Non-pigmented ciliary epithelial cell (primary cell): ENCODE data around the gene HIP1R.

Source experiments
- DNase-seq: peaks from one replicate; pipeline ENCODE4 v3.0.0-alpha.2; 2010; ENCODE audit warnings: low read depth

Gene HIP1R

DNA sequence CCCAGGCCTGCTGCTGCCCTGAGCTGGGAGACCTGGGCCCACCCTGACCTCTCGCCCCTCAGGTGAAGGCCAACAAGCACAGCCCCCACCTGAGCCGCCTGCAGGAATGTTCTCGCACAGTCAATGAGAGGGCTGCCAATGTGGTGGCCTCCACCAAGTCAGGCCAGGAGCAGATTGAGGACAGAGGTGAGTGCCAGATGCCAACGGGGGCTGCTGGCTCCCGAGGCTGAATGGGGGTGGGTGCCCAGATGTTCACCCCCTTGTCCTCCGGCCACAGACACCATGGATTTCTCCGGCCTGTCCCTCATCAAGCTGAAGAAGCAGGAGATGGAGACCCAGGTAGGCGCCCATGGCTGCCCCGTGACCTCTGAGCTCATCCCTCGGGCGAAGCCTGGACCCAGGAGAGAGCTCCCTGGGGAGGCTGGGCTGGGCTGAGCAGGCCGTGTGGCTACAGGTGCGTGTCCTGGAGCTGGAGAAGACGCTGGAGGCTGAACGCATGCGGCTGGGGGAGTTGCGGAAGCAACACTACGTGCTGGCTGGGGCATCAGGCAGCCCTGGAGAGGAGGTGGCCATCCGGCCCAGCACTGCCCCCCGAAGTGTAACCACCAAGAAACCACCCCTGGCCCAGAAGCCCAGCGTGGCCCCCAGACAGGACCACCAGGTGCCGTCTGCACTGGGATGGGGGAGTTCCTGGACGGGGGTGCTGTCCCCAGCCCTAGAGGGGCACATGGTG, 25.8 kb downstream of the HIP1R start:
- no peak for DNase-seq

DNA sequence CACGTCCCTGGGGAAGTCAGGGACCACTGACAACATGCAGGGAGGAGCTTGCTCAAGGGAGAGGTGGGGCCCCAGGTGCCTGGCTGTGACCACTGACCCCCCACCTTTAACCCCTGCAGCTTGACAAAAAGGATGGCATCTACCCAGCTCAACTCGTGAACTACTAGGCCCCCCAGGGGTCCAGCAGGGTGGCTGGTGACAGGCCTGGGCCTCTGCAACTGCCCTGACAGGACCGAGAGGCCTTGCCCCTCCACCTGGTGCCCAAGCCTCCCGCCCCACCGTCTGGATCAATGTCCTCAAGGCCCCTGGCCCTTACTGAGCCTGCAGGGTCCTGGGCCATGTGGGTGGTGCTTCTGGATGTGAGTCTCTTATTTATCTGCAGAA, 26.3 kb downstream of the HIP1R start:
- no peak for DNase-seq

DNA sequence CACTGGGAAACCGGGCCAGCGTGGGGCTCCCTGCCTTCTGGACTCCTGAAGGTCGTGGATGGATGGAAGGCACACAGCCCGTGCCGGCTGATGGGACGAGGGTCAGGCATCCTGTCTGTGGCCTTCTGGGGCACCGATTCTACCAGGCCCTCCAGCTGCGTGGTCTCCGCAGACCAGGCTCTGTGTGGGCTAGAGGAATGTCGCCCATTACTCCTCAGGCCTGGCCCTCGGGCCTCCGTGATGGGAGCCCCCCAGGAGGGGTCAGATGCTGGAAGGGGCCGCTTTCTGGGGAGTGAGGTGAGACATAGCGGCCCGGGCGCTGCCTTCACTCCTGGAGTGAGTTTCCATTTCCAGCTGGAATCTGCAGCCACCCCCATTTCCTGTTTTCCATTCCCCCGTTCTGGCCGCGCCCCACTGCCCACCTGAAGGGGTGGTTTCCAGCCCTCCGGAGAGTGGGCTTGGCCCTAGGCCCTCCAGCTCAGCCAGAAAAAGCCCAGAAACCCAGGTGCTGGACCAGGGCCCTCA, 26.9 kb downstream of the HIP1R start:
- no peak for DNase-seq

DNA sequence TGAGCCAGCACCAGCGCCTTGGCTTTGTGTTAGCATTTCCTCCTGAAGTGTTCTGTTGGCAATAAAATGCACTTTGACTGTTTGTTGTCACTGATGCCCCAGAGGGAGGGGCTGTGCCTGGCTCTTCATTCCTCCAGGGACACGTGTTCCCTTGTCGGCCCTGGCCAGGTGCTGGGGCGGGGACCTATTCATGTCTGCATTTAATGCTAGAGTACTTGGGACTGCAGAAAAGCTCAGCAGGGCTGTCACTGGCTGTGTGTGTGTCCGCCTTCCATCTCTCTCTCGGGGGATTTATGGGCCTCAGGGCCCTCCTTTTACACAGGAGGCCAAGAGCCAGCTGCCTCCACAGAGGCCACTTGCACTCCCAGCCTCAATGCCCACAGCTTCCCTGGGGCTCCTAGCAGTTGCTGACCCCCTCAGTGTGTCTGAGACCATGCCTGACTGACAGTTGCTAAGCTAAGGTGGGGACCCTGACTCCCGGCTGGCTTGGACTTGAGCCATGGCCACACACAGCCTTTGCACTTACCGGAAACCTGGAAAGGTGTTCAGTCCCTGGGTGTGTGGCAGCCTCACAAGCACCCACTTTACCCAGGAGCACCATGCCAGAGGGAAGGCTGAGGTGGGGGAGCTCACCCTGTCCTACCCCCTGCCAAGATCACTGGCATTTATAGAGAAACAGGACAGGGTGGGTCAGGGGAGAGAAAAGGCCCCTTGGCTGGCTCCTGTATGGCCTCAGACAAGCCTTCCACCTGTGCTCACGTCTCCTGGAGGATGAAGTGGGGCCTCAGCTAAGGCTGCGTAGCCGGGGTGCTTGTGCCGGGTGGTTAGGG, 27.8 kb downstream of the HIP1R start:
- DNase-seq: no peak

DNA sequence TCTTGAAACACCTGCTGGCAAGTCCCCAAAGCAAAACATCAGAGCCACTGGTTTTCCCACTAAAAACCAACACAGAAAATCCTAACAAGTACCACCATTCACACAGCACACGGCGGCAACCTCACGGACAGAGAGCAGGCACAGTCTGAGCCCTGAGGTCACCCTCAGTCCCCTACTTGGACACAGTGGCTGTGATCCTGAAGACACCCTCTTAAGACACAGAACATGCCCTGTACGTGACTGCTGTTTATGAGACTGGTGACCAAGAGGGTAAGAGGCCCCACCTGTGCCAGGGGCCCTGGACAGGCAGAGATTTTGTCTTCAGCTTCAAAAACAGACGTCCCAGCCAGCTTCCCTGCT, 29.6 kb downstream of the HIP1R start:
- DNase-seq: no peak

DNA sequence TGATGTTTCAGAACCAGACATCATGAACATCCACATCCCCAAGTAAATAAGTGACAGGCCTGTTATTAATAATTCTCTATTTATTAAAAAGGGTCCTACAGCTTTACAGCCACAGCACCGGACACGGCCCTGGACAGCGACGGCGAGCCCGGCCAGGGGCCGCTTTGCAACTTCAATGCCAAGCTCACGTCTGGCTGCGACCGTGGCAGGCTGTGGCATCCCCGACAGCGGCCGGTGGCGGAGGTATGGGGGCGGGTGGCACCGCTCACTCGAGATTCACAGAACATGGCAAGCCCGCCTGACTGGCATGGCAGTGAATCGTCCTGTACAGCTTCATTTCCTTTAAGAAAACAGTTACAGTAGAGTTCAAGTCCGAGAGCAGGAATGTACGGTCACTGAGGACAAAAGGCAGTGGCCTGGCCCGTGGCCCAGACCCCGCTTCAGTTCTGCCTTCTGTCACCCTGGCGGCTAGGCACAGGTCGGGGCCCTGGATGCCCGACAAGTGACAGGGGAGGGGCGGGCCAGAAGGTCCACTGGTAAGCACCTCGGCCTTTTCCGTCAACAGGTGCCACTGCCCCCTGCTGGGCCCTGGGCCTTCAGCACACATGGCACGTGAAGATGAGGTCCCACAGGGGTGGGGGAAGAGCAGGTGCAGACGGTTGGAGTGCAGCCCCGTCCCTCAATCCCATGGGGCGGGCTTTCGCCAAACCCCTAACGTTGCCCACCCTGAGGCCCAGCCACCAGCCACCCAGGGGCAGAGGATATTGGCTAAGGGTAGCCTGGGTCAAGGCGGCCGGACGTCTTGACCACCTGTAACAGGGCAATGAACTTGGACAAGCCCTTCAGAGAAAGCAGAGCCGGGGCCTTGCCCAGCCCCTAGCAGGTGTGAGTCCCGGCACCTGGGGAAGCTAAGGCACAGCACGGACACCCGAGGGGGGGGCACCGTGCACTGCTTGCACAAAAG, 30.3 kb downstream of the HIP1R start:
- DNase-seq: no peak

DNA sequence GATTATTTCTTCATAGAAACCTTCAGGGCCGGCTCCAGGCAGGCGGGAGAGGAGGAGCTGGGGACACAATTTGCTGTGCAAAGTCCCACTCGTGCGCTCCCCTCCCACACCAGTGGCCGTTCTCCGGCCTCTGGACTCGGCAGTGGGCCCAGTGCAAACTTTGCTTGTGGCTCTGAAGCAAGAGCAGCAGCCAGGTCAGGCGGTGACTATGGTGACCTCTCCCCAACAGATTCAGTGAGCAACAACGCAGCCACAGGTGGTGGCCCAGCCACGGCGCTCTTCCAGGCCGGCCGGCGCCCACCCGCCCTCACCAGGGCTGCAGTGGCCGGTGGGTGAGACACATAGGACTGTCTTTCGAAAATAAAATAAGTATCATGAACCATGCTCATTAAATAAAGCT, 31.1 kb downstream of the HIP1R start:
- no peak for DNase-seq

DNA sequence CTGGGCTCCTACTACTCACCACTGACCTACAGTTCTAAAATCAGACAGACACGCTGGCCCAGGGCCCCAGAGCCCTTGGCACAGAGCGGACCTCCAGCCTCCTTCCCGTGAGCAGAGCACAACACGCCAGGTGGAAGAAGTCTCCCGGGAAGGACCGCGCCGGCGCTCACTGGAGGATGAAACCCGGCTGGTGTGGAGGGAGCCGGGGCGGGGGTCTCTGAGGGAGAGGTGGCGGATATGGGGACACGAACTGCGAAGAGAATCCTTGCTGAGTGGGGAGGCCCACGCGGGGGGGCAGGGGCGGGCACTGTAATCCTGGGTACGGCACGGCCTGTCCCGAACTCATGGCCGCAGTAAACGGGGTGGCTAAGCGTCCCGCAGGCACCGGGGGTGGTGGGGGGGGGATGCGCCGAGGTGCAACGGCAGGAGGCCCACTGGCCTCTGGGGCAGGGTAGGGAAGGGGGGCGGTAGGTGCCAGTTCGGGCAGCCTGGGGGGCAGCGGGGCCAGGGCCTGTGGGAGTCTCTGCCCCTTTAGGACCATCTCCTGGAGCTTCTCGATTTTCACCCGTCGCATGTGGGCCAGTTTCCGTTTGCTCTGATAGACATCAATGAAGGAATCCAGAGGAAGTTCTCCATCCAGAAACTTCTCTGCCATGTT, 31.8 kb downstream of the HIP1R start:
- no peak for DNase-seq

DNA sequence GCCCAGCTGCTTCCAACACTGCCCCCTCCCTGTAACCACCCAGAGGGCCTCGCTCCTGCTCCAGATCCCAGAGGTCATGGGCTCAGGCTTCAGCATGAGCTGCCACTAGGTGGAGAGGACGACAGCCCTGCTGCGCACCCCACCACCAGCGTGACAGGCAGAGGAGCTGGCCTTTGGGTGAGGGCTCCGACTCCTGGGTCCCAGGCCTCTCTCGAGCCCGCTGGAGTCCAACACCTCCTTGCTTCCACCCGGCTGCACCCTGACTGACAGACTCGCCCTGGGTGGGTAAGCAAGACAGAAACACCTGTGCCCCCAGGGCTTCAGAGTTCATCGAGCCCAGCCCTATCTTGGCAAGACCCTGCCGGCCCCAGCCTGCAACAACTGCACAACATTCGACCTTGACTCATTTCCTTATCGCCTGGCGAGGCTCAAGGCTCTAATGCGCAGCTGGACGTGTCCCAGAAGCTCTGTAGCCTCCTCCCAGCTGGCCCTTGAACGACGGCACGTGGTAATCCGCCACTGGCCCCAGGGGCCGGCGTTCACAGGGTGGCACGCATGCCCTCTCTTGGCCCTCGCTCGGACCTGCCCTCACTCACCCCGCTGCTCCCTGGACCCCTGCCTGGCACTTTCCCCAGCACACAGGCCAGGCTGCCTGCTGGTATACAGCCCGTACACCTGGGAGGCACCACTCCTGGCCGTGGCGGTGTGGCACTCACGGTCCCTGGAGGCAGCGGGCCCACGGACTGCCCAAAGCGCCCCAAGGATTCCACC, 32.6 kb downstream of the HIP1R start:
- no peak for DNase-seq

DNA sequence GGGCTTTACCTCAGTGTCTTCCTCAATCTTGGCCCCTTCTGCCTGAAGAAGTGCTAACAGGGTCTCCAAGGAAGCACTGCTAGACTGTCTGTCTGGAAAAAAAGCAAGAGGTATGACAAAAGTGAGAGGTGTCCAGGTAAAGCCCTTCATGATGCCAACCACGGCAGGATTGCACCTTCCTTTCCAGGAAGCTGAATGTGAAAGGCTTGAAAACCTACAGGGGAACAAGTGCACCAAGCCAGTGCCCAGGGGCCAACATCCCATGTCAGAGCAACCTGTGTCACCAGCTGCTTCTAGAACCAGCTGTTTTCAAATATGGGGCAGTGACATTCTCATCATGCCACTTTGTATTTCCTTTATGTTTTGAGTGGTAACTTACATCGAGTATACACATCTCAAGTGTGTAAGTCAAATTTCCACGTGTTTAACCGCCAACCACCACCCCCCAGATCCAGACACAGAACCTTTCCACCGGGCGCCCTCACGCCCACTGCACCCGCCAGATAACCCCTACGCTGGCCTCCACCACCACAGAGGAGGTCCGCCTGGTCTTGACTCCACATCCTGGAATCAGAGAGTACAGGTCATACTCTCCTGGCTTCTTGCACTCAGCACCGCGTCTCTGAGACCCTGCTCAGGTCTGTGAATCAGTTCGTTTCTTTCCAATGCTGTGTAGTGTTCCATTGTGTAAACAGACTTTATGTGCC, 33.4 kb downstream of the HIP1R start:
- no peak for DNase-seq

DNA sequence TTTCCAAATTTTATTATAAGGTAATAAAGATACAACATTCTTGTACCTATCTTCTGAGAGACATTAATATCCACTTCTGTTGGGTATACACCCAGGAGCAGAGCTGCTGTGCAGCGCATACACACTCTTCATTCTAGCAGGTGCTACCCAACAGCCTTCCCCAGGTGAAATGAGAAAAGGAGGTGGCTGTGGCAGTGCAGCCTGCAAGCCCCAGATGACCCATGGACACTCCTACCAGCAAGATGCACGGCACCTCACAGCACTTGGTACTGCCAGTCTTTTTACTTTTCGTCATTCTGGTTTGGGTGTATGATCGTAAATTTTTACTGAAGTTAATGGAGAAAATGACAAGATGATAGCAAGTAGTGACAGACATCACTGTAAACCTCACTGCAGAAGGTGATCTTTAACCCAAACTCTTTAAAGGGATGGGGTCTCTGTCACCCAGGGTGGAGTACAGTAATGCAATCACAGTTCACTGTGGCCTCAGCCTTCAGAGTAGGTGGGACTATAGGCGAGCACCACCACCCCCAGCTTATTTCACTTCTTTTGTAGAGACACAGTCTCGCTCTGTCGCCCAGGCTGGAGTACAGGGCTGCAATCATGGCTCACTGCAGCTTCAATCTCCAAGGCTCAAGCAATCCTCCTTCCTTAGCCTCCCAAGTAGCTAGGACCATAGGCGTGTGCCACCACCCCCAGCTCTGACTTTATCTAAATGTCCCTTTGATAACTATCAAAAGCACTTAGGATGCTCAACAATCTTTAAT, 34.1 kb downstream of the HIP1R start:
- DNase-seq: no peak

DNA sequence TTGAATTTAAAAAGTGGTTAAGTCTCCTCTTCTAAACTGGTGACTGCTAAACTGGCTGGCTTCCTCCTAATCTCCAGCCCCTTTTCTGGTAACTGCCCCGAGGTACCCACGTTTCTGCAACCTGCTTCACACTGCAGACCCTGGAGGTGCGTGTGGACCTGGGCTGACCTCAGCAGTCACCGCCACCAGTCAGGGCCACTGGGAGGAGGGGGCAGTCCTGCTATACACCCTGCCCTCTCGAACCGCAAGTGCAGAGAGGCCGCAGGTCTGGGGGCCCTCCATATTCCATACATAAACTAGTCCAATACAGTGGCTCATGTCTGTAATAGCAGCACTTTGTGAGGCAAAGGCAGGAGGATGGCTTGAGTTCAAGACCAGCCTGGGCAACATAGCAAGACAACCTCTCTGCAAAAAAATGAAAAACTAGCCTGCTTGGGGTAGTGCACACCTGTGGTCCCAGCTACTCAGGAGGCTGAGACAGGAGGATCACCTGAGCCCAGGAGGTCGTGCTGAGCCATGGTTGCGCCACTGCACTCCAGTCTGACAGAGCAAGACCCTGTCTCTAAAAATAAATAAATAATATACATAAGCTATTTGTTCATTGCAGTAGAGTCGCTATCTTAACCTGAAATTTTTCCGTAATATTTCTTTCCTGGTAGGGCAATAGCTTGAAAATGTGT, 35.0 kb downstream of the HIP1R start:
- DNase-seq: no peak

DNA sequence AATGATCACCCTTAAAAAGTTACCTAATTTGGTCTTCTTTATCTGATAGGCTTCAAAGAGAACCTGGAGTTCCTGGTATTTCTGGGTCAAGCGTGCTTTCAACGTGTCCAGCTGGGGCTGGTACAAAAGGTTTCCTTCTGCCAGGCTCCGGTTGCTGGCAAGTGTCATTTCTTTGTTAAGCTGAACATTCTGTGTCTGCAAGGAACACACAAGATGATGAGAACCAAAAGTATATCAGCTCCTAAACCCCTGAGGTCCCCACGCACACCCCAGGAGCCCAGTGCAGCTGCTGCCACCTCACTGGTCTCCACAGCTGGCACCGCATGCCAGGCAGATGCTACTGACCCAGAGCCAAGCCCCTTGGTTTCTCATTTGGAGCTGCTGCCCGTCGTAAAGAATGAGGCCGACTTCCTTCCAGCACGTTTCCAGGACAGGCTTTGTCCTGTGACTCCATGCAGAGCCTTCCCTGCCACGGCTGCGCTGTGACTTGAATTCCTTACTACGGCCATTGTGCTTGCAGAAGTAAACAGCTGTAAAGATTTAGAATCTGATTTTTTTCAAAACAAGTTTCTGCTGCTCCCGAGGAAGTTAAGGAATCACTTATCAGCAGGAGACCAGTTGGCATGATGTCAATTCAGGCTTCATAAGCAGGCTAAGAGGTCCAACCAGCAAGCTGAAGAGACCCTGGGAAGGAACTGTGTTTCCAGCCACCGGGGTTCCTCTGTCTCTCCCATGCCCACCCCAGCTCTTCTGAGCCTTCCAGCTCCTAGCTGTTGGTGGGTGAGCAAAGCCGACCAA, 35.8 kb downstream of the HIP1R start:
- no peak for DNase-seq

DNA sequence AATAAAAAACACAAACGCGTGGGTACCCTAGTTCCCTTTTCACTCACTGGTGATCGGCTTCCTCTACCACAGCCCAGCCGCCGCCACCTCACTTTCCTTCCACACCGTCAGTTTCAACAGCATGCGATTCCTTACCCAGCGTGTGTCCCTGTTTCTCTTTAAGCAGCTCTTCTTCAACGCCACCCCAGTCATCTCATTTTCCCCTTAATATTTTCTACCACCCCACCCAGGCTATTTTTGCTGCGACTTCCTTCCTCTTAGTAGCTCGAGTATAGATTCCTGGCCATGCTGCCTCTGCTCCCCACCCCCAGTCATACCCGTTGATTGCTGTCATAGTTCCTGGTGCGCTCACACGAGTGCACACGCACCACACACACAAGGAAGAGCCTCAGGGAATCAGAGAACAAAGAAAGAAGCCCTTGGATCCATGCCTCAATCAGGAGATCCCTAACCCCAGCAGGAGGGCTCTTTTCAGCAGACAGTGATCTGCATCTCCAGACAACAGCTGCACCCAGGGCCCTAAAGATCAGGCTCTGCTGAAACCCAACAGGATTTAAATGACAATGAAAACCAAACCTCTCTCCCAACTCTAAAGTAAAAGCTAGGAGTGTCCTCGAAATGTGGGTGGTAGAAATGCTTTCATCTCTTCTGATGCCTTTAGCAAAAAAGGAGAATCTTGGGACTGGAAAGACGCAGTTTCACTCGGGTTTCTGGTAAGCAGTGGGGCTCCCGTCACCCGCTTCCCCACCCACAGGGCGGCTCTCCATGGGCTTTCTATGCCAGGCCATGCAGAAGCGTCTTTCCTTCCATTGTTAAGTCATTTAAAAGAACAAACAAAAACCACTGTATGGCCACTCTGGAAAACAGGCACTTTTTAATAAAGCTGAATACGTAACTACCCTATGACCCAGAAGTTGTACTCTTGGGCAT, 36.9 kb downstream of the HIP1R start:
- no peak for DNase-seq

DNA sequence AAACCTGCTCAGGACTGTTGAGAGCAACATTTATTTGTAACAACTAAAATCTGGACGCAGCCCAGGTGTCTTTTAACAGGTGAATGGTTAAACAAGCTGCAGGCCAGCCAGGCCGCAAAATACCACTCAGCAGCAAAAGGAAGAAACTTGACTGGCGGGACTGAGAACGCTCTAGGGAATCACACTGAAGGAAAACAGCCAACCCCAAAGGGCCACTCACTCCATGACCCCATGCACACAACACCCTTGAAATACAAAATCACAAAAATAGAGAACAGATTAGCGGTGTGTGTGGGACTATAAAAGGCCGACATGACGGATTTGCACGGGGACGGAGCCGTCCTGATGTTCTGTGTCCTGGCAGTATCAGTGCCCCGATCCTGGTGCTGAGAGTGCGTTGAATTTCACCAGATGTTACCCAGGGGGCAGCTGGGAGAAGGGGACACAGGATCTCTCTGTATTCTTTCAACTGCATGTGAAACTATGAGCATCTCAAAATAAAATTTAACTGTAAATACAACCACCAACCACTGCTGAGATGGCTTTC, 37.6 kb downstream of the HIP1R start:
- no peak for DNase-seq

DNA sequence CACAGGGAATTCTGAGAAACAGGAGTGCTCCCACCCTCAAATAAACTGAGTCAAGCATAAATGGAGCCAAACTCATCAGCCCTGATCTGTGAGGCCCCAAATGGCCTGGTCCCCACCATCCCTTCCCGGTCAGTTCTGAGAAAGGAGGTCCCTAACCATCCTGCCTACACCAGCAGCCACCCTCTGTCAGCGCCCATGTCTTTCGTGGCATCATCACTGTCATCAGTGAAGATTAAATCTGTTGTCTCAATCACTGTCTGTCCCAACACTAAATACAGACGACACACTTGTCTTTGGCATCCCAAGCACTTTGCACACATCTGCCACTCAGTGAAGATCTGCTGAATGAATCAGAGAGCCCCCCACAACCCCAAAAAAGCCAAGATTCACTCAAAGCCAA, 38.3 kb downstream of the HIP1R start:
- no peak for DNase-seq

DNA sequence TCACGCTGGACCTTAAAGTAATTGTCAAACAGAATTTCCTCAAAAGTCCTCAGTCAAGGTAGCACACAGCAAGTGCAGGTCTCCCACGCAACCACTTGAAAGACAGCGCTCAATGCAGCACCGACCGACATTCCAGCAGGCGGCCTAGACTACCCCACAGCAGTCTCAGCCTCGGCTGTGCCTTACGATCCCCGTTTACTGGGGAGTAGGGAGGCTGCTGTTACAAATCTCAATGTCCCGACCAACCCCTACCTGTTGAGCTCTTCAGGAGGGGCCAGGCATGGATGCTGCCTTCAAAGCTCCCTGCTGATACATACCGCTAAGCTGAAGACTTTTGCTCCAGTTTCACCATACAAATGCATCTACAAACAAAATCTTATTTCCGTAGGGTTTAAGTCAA, 38.8 kb downstream of the HIP1R start:
- no peak for DNase-seq
